BJ (cell line): Measurements from ENCODE around the gene MCTP1. TPM values are rescaled to one million over a fixed set of nuclear protein-coding genes. Genes with fewer than 3 reads are reported as not detected.
A peak's percentile ranks its signal among the peaks of the same experiment; 100 is the strongest.
"Not testable (repeated sequence)": the region's sequence is repeated elsewhere in the genome, so short reads cannot be mapped to it uniquely, and the experiment has no call there.

Source experiments
- CTCF ChIA-PET: fragments of 350-600 bp; formaldehyde crosslinking; extraction: SDS; loops from one replicate; lab custom pipeline; 2021; ENCODE audit warnings: antibody characterized with exemption, inconsistent platforms; lab: Yijun Ruan, JAX
- POLR2A ChIA-PET: fragments of 300-600 bp; sonication (Branson Sonifier 250); formaldehyde crosslinking; extraction: SDS; loops from one replicate; lab custom pipeline; 2021; ENCODE audit warnings: antibody characterized with exemption; lab: Charles Lee
- DNase-seq: peaks from one replicate; pipeline ENCODE4 v3.0.0-alpha.2; 2011; ENCODE audit warnings: low read depth
- H3K27me3 ChIP-seq: 2 replicates; pipeline ENCODE4 v1.6.0; 2011; ENCODE audit warnings: low read length; ENCODE audit not compliant: control insufficient read depth, insufficient read depth
- H3K36me3 ChIP-seq: 2 replicates; pipeline ENCODE4 v1.5.1; 2011; ENCODE audit warnings: low read length; ENCODE audit not compliant: control insufficient read depth, insufficient read depth
- H3K4me3 ChIP-seq: 2 replicates; pipeline ENCODE4 v1.5.1; 2011; ENCODE audit warnings: low read depth, mild to moderate bottlenecking, control low read depth, low read length
- polyA plus RNA-seq: library from polyadenylated mRNA; depleted of rRNA; stranded (reverse); fragments of >200 nt; gene quantifications from 2 replicates; pipeline ENCODE4 v1.2.3, GENCODE V29; 2011
- TF ChIP-seq, protein P1 (sequence below): IDR thresholded peaks from 2 replicates; pipeline ENCODE4 v1.5.1; 2011; ENCODE audit warnings: low read depth, mild to moderate bottlenecking, control low read depth, inconsistent platforms, low read length, moderate library complexity; ENCODE audit not compliant: insufficient read depth

Gene MCTP1
- polyA plus RNA-seq, 1 experiment = 0.02 TPM

DNA sequence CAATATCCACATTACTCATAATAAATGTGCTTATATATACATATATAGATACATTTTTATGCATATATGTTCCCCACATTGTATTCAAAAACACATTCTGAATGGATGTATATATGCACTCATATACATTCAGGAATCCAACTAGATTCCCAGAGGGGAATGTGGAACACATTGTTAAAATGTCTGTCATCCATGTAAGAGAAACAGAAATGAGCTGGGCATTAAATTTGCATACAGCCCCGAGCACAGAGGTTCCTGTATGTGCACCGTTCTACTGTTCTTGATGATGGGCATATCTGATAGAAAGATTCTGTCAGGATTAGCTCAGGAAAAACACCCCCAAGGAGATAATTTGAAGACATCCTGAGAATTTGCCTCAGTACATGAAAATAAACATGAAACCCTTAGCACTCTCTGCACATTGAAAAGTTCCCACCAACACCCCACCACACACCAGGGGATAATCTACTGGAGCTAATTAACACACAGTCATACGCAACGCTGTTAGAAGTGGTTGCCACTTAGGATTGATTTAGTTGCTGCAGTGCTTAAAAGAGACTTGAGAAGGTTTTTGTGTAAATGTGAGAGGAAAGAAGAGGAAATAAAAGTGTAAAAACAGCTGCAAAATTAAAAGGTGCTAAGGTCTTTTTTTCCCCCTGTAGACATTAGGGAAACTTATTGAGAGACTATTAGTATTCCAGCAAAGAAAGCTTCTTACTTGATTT is 443.1 kb downstream of the MCTP1 start:
- Histone ChIP-seq H3K36me3 (no peaks in the 10 kb centered on the region), H3K27me3 (no peaks in the 10 kb centered on the region; the same call in 1 of the 2 replicates), H3K4me3 (no peak overlapping the region)
- ChIA-PET POLR2A (no interaction called here), CTCF (interaction anchor here (1.2 to 1.5 kb wide), 3 partner anchors 8 to 12 kb away, joined by 3 to 5 read pairs (median 5); no protein-coding TSS in a partner anchor)
- no peak for DNase-seq
- TF ChIP-seq, protein P1, sequence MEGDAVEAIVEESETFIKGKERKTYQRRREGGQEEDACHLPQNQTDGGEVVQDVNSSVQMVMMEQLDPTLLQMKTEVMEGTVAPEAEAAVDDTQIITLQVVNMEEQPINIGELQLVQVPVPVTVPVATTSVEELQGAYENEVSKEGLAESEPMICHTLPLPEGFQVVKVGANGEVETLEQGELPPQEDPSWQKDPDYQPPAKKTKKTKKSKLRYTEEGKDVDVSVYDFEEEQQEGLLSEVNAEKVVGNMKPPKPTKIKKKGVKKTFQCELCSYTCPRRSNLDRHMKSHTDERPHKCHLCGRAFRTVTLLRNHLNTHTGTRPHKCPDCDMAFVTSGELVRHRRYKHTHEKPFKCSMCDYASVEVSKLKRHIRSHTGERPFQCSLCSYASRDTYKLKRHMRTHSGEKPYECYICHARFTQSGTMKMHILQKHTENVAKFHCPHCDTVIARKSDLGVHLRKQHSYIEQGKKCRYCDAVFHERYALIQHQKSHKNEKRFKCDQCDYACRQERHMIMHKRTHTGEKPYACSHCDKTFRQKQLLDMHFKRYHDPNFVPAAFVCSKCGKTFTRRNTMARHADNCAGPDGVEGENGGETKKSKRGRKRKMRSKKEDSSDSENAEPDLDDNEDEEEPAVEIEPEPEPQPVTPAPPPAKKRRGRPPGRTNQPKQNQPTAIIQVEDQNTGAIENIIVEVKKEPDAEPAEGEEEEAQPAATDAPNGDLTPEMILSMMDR = no peak

DNA sequence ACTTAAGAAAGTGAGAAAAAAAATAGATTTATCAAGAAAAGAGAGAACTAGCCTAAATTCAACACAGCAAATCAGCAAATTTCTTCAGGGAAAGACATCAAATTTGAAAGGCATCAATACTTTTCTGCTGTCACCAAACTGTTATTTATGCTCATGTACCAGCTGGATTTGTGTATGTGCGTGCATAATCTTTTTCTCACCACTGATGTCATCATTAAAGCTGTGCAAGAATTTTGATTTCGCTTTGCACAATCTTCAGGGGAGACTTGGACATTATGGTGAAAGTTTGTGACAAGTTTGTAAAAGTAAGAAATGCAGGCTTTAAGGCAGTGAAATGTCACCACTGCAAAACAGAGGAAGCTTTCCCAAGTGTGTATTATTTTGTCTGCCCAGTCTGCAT is 451.0 kb downstream of the MCTP1 start:
- Histone ChIP-seq H3K27me3 (no peaks in the 10 kb centered on the region), H3K36me3 (no peaks in the 10 kb centered on the region), H3K4me3 (no peak overlapping the region)
- DNase-seq = no peak
- TF ChIP-seq, protein P1 = no peak
- ChIA-PET POLR2A (no interaction called here), CTCF (interaction anchor here (1.1 kb wide), 1 partner anchor 16 kb away, joined by 4 read pairs; no protein-coding TSS in a partner anchor)

DNA sequence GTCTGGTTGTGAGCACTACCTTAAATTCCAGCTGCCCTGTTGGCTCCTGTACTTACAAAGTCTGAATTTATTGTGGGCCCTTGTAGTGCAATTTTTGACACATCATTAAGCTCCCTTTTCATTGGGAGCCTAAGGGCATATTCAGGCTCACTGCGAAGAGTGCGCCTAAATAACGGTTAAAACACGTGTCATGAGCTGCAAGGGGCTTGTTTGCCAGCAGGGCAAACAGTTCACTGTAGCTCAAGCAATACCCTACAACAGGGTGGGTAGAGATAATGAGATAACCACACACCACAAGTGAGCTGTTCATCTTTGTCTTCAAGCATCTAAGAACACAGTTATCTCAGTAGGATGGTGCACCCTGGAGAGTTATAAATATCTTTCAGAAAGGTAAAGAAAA is 452.2 kb downstream of the MCTP1 start:
- TF ChIP-seq, protein P1 = no peak
- Histone ChIP-seq H3K4me3 (no peak overlapping the region), H3K27me3 (no peaks in the 10 kb centered on the region), H3K36me3 (no peaks in the 10 kb centered on the region)
- no peak for DNase-seq
- CTCF ChIA-PET = interaction anchor here (0.6 to 1.4 kb wide), 7 partner anchors 8 to 335 kb away, joined by 3 to 4 read pairs (median 3); no protein-coding TSS in a partner anchor
- POLR2A ChIA-PET = no interaction called here

DNA sequence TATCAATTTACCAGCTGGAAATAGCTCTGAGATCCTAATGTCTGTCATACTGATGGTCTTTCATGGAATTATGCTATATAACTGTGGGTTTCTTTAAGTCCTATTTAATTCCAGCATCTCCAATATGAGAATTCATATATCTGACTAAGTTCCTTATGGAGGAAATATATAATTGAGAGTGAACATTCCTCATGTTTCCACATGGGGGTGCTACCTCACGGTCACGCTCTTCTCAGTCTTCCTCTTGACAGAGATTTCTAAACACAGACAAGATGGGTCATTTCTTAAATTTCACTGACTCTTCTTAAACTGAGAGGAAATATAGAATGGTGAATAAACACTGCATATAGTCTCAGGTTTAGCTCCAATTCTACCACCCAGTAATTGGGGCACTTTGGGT is 454.4 kb downstream of the MCTP1 start:
- Histone ChIP-seq H3K4me3 (no peak overlapping the region), H3K36me3 (no peaks in the 10 kb centered on the region), H3K27me3 (no peaks in the 10 kb centered on the region)
- DNase-seq = no peak
- TF ChIP-seq, protein P1 = peak; percentile 22; the same call in 1 of the 2 replicates
- ChIA-PET CTCF (interaction anchor here (1.0 to 1.5 kb wide), 3 partner anchors 9 to 69 kb away, joined by 3 to 5 read pairs (median 4); no protein-coding TSS in a partner anchor), POLR2A (no interaction called here)

DNA sequence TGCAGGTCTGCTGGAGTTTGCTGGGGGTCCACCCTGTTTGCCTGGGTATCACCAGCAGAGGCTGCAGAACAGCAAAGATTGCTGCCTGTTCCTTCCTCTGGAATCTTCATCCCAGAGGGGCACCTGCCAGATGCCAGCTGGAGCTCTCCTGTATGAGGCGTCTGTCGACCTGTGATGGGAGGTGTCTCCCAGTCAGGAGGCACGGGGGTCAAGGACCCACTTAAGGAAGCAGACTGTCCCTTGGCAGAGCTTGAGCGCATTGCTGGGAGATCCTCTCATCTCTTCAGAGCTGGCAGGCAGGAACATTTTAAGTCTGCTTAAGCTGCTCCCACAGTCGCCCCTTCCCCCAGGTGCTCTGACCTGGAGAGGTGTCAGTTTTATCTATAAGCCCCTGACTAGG is 456.7 kb downstream of the MCTP1 start:
- POLR2A ChIA-PET, CTCF ChIA-PET, H3K4me3 ChIP-seq: not testable (repeated sequence)

More for the DNA sequence above, 456.7 kb downstream of the MCTP1 start:
- not testable (repeated sequence) for H3K27me3 ChIP-seq, DNase-seq, H3K36me3 ChIP-seq
